HS-5 (cell line): ENCODE measurements around the gene POPDC2.

Source experiments
- DNase-seq: peaks from one replicate; pipeline ENCODE4 v3.0.0-alpha.2; 2012; ENCODE audit warnings: low read depth

Gene POPDC2

DNA sequence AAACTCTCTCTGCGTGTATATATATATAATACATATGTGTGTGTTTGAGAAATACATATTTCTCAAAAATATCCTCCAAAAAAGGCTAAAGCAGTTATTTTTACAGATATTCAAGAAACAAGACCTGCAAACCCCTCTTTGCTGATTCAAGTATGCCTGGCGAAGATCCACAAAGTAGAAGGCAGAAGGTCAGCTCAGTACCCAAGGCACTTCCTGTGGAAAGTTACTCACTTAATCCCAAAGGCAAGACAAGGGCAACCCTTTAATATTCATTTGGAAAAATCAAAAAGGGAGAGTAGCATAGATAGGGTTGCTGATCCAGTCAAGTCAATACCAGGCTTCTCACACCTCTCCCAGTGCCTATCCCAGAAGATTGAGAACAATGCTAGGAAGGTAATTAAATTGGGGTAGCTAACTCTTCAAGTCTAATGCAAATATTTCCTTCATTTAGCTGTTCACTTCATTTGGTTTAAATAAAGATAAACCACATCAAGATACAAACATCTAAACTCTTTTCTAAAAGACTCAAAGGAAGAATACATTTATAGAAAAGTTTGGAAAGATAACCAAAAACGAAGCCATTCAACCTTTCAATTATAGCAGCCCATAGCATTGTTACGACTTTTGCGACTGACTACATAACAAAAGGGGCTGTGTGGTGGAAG, 9.6 kb upstream of the POPDC2 start:
- no peak for DNase-seq

DNA sequence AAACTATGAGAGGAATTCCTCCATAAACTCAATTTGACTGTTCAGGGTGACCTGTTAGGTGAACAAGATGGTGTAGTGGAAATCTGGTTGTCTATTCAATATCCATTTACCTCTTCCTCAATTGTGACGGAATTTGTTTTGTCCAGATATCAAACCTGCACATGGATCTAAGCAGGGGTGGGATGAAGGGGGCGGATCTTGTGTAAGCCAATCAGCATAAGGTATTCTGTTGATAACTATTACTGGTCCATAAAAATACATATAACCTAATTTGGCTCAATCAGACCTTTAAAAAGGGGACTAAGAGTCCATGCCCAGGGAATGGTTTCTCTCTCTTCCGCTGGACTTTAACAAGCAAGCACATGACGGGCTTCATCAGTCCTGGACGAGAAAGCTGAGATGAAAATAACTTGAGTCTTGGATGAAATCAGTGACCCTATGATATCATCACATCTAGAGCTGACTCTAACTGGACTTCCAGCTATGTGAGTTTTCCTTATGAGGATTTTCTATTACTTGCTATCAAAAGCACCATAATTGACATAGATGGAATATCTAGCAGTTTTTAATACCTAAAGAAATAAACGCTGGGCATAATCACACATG, 5.7 kb upstream of the POPDC2 start:
- DNase-seq = no peak

DNA sequence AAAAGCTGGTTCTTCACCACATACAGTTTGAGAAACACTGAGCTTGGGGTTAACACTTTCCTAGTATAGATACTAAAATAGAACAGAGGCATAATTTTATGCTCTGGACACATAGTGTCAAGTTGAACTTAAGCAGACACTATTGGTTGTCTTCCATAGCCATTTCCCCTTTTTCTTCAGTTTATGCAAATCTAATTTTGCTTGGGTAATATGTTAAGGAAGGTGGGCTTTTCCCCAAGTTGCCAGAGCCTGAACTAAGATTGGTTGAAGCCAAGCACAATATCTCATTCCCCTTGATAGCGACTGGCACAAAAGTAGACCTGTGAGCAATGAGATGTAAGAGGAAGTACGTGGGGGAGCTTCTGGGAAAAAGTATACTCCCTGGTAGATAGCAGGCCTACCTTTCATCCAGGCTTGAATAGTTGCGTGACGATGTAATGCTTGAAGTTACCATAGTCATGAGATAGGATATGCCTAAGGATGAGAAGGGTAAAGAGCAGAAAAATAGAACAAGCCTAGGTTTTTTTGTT, 4.5 kb upstream of the POPDC2 start:
- DNase-seq = no peak

DNA sequence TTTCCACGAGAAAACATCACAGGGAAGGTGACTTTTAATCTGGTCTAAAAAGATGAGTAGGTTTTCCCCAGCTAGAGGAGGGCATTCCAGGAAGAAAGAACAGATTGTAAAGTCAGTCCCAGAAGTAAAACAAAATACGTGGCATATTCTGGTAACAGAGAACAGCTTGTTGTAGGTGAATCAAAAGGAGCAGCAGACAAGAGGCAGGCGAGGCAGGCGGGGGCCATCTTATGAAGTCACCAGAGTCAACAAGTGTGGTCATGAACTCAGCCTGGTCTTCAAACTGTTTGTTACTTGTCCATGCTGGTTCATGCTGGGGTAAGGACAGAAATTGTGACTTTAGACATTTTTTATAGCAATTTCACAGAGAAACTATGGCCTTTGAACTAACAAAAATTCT, 4.0 kb upstream of the POPDC2 start:
- no peak for DNase-seq

DNA sequence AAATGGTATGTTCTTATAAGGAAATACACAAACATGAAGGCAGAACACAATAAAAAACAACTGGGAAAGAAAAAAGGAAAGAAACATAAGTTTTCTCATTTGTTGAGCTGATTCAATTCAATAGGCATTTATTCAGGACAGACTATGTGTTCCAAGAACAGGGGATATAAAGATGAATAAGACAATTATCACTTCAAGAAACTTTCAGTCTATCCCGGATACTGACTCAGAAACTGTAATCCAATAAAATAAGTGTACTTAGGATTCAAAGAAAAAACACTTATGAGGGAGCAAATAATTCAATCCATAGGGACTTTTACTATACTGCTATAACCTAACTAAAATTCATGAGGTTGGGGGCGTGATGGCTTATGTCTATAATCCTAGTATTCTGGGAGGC, 3.5 kb upstream of the POPDC2 start:
- no peak for DNase-seq

DNA sequence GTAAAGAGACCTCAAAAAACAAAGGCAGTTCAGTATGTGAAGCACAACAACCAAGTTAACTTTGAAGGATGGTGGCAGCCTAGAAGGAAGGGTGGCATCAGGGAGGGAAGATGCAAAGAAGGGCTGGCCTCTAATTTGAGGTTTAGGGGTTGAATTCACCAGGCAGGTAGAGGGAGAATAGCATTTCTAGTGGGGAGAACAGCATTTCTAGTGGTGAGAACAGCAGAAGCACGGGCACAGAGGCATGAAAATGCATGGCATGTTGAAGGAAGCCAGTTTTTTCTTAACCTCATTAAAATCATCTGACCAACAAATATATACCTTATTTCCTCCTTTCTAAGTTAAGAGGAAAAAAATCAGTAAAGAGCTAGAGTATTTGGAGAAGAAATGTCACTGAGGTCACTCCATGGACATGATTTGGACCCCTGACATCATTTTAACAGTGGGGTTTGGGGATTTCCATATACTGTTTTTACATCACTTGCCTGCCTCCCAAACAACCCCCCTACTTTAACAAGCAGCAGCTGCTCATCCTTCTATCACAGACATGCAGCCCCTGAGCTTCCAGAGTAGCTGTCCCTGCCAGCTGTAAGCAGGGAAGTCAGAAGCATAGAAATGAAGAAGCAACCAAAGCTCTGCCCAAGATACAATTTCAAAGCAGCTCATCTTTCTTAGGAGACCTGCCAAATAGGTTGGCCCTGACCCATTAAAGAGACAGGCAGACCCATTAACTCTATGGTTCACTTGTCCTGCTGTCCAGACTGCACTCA, 2.4 kb upstream of the POPDC2 start:
- DNase-seq = no peak

DNA sequence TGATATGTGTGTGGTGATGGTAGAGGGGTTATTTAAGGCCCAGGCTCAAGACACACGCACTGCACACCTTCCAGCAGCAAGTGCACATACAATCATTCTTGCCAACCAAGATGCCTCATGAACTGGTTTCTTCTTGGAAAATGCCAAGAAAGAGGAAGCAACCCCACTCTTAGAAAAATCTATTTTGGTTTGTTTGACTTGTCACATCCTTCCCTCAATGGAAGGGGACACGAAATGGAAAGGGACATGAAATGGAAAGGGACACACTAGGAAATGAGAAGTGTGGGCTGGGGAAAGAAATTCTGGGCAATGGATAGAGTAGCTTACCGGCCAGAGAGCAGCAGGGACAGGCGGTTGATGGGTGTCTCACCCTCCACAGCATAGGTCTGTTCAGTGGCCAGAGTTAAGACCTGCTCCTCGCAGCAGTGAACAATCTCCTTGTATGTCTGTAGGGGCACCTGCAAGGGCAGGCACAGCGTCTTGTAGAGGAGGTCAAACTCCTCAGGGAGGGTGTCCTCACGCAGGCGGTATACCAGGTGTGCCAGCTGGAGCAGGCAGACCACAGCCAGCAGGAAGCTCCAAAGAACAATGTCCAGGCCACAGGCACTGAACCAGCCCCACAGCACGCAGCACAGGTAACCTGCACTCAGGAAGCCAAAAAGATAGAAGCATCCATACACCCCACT, 640 bp downstream of the POPDC2 start:
- no peak for DNase-seq

DNA sequence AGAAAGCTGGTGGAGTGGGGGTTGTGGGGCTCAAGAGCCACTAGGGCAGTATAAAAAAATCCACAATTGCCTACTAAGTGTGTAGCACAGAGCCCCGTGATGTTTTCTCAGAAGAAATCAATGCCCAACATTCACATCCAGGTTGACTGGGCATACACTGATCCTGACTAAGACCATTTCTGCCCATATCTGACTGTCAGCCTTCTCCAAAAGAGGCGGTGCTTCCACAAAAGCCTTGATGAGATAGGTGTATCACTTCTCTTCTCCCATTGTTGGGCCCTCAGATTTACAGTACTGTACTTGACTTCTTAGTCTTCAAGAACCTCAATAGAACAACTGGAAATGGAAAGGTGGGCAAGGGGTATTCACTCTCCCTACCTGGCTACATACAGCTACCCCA, 1.4 kb downstream of the POPDC2 start:
- DNase-seq = no peak

DNA sequence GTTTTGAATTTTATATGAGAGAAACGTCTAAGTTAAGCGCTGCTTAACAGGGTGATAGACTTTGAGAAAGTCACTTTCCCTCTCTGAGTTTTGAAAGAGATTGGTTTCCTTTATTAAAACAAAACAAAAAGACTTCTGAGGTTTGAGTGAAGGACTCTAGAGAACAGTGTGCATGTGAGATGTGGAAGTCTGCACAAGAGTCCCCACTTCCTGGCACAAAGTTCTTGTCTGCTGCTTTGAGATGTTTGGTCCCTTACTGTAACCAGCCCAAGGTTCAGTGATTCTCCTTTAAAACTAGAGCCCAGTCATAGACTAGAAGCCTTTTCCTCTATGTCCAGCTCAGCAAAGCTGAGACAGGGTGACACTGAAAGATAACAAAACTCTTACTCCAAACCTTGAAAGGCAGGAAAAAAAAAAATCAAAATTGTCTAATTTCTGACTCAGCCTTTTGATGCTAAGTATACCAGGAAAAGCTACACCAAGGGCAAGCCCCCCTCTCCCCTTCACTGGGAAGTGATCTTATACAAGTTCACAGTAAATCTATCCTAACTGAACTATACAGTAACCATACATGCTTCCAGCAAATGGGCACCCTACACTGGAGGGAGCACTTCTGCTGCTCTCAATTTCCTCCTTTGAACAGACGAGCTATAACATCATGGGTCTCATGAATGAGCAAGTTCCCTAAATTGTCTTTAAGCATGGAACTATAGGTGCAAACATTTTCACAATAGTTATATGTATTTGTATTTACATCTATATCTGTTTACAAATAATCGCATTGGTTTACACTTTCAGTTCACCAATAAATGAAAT, 2.3 kb downstream of the POPDC2 start:
- no peak for DNase-seq

DNA sequence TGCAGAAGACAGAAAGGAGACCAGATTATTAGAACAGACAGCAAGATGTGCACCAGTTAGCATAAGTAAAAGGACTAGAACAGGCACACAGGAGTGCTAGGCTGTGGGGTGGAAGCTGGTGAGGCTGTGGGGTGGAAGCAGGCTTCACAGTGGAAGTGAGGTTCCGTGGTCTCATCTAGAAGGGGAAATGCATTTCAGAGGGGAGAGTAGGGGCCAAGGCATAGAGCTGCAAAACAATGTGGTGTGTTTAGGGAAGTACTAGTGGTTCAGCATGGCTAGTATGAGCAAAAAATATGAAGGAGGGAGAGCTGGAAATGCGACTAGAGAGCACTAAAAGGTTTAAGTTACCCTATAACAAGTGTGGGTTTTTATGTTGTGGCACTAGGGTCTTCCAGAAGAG, 6.5 kb downstream of the POPDC2 start:
- DNase-seq = no peak

DNA sequence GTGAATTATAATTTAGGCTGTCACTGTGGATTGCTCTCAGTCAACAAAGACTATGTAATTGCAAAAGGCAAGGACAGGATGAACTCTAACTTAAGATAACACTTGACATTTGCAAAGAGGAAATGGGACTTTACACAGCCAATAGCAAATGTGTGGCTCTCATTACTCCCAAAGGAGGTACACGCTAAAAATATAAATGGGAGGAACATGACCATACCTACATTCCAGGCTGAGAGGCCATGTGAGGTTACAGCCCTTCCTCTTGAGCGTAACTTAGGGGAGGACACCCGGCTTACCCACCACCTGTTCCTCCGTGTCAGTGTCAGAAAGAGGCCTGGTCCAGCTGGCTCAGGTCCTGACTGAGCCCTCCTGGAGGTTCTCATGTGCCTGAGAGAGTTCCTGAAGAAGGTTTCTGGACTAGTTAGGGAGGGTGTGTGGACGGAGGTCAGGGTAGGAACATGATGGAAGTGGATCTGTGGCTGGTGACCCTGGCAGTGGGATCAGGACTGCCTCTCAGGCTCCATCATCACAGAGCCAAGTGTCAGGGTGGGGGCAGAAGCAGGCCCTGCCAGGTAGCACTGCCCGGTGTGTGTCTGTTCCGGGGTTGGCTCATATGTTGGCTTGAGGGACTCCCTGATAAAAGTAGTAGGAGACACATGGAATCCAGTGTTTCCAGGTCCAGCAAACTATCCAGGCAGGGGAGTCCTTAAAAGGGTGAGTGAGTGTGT, 7.9 kb downstream of the POPDC2 start:
- no peak for DNase-seq

DNA sequence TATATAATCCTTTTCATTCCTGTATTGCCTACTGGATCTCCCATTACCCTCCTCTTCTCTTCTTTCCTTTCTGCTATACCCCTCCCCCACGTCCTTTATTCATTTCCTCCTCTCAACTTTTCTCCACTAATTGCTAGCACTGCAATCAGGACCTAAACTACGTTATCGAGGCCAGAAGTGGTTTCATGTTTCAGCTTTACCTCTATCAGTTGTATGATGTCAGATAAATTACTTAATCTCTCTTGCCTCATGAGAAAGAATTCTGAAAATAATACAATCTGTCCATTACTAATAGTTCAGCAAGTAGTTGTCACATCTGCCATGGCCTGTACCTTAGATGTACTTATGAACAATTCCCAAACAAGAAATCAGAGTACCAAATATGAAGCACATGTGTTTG, 10.6 kb downstream of the POPDC2 start:
- no peak for DNase-seq

DNA sequence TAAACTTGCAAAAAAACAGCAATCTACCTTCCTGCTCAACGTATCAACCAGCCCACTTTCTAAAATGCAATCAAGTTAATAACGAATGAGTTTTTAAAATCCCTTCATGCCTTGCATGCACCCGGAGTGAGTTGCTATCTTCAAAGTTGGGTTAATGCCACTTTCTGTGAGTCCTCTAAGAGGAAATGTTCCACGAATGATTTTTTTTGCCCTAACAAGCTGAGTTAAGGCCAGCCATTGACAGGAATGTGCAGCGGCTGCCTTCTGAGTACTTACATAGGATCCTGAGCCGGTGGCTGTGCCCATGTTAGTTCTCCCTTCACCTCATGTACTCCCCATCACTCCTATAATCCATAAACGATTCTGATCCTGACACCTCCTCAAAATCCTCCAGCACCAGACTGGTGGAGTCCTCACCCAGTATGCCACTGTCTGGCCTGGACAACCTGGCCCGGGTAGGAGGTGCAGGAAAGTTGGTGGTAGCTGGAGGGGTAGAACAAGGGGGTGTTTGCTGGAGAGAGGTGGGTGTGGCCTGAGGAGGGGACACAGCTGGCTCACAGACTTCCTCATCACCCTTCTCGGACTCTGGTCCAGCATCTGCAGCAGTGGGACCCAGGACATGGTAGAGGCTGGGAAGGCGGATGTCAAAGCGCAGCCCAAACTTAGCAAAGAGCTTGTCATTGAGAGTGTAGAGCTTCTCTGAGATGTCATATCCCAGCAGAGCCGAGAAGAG, 12.4 kb downstream of the POPDC2 start:
- no peak for DNase-seq

DNA sequence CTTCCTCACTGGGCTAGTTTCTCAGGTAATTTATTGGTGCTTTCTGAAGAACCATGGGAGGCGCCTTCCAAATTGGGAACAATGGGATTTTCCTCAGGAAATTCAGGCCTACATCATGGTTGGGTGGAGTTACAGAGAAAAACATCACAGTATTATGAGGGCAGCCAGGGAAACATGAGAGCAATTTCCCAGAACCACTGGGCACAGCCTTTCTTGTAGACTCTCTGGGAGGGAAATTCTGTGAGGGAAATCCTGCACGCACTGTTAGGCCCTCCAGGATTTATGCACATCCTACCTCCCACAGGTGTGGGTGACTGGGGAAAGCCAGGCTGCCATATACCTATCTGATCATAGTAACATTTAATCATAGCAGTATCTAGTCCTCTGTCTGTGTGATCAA, 13.2 kb downstream of the POPDC2 start:
- DNase-seq = no peak

DNA sequence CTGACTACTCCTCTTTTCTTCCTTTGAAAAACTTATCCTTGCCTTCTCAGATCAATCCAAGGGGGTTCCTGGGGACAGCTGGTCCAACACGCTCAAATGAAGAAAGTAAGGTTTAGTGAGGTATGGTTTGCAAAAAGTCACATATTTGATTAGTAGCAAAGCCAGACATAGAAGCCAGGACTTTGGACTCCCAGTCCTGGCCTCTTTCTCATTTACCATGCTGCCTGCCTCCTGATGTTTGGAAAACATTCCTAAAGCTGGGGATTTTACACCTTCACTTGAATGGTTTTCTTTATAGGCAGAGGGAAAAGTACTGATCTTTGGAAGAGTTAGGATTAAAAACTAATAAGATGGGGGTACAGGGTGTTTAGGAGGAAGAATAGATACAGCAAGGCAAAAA, 14.6 kb downstream of the POPDC2 start:
- DNase-seq = no peak

DNA sequence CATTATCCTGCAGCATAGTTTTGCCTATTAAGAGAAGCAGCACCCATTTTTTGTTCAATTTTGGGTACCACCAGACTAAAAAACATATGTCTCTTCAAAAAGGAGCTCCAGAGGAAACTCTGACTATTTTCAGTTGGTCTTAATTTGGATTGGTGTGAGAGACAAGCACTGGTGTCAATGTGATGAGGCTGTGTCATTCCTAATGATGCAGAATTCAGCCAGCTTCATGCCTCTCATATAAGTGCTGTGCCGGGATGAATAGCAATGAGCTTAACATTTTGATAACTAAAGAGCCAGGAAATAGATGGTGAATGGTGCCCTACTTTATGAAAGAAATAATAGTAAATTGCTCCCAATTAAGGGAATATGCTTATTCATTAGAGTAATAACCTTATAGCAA, 15.9 kb downstream of the POPDC2 start:
- no peak for DNase-seq

DNA sequence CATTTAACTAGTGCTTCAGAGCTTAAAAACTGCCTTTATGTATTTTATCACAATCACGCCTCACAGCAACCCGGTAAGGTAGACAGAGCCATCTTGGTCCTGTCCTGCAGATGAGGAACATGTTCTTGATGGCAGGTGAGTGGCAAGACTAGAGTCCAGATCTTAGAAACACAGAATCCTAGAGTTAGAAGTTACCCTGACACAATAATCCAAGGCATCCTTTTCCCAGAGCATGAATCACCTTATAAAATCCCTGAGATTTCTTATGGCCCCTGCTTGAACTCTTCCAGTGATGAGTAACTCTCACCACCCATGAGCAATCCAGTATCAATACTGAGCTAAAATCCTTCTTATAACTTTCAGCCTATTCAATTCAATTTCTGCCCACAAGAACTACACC, 16.9 kb downstream of the POPDC2 start:
- DNase-seq = peak; percentile 82

DNA sequence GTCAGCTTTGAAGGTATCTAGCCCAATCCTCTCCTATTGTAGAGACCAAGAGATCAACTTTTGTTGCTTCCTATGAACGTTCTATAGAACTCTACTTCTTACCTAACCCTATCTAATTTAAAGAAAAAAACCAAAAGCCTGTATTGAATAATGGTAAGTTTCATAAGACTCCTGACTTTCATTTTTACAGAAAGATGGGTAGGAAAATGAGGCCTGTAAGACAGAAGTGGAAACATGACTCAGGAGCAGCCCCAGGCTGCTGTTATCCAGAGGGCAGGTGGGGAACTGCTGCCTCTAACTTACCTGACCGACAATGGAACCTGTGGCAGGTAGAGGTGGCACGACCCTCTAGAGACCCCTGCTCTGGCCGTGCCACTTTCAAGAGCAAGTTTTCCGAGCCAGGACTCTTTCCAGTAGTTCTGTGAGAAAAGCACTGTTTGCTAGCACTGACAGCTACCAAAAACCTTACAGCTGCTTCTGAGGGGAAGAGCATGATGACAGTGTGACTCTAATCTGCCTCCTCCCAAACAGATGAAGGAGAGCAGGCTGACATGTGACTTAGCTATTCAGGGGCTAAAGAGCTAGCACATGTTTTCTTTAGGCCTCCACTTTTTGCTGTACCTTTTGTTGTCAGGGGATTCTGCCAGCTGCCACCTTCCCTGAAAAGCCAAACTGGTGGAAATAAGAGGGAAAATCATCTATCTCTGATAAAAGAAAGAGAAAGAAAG, 17.5 kb downstream of the POPDC2 start:
- DNase-seq = no peak

DNA sequence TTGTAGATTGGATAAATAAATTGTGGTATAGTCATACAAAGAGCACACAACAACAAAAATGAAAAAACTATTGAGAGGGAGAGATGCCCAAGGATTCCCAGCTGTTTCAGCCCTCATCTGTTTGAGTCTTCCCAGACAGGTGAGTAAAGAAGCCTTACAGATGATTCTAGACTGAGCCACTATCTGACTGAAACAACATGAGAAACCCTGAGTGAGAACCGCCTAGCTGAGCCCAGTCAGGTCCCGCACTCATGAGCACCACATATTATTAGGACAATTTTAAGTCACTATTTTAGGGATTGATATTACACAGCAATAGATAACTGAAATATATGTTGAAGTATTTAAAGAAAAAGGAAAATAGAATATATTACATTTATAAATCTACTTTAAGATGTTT, 19.0 kb downstream of the POPDC2 start:
- DNase-seq = no peak
